ENCODE data around the gene RAP1GAP2. TPM values are rescaled to one million over a fixed set of nuclear protein-coding genes. Genes with fewer than 3 reads are reported as not detected.
A peak's percentile ranks its signal among the peaks of the same experiment; 100 is the strongest.

The RAP1GAP2 gene
- total and polyA plus RNA-seq, 10 donors: 1.2 to 32.7 (median 14.1) TPM

GRCh38 chr17:3038941-3039340 lies 242.7 kb downstream of the RAP1GAP2 start:
- DNase-seq: peak; percentile 7
- Histone ChIP-seq H3K4me1 (peaks cover 0 to 15% (median 0%) of the 10 kb centered on the region in 6 donors), H3K9me3 (peaks cover 0 to 11% (median 9%) of the 10 kb centered on the region in 8 donors), H3K36me3 (peaks cover 0 to 8% (median 0%) of the 10 kb centered on the region in 6 donors), H3K27me3 (replicated peaks in 1 of 7) (peaks cover 0 to 50% (median 0%) of the 10 kb centered on the region in 7 donors), H3K27ac (peak overlapping the region in 2 of 8 donors; percentile 53 to 59), H3K4me3 (no peak overlapping the region)
- TF ChIP-seq POLR2AphosphoS5 (IDR thresholded peaks at IDR 0.05) (no peak), POLR2A (IDR thresholded peaks at IDR 0.05) (no peak)
- TF ChIP-seq, protein P1, sequence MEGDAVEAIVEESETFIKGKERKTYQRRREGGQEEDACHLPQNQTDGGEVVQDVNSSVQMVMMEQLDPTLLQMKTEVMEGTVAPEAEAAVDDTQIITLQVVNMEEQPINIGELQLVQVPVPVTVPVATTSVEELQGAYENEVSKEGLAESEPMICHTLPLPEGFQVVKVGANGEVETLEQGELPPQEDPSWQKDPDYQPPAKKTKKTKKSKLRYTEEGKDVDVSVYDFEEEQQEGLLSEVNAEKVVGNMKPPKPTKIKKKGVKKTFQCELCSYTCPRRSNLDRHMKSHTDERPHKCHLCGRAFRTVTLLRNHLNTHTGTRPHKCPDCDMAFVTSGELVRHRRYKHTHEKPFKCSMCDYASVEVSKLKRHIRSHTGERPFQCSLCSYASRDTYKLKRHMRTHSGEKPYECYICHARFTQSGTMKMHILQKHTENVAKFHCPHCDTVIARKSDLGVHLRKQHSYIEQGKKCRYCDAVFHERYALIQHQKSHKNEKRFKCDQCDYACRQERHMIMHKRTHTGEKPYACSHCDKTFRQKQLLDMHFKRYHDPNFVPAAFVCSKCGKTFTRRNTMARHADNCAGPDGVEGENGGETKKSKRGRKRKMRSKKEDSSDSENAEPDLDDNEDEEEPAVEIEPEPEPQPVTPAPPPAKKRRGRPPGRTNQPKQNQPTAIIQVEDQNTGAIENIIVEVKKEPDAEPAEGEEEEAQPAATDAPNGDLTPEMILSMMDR (IDR thresholded peaks at IDR 0.05 in 8 of 11, conservative IDR thresholded peaks at IDR 0.05 in 3 of 11): no peak
- intact Hi-C loops (cut with DNase I; ENCODE audit: low total_unique reads): no loop called here
- 65 to 72% (median 72%) methylated on average over 5 of the region's 5 CpGs for WGBS, 5 donors

- peaks cover 0 to under 1% (median 0%) of the 10 kb centered on the region in 6 donors for H3K36me3 ChIP-seq
- intact Hi-C loops (cut with DNase I; ENCODE audit: low total_unique reads): no loop called here
- DNase-seq: peak; percentile 1
- TF ChIP-seq, protein P1 (IDR thresholded peaks at IDR 0.05 in 8 of 11, conservative IDR thresholded peaks at IDR 0.05 in 3 of 11): no peak
- no peak for TF ChIP-seq POLR2A (IDR thresholded peaks at IDR 0.05)
- no peak for TF ChIP-seq POLR2AphosphoS5 (IDR thresholded peaks at IDR 0.05)
- peak overlapping the region in 3 of 8 donors; percentile 51 to 59 (median 53) for H3K27ac ChIP-seq
- peaks cover 0 to 19% (median 16%) of the 10 kb centered on the region in 8 donors for H3K9me3 ChIP-seq
- H3K27me3 ChIP-seq (replicated peaks in 1 of 7): peaks cover 0 to 50% (median 0%) of the 10 kb centered on the region in 7 donors
- 14 to 28% (median 21%) methylated on average over 6 of the region's 6 CpGs for WGBS, 5 donors
- peaks cover 0 to 15% (median 0%) of the 10 kb centered on the region in 6 donors for H3K4me1 ChIP-seq
- H3K4me3 ChIP-seq: no peak overlapping the region
Measured at GRCh38 chr17:3039736-3040135, 243.5 kb downstream of the RAP1GAP2 start.

DNA sequence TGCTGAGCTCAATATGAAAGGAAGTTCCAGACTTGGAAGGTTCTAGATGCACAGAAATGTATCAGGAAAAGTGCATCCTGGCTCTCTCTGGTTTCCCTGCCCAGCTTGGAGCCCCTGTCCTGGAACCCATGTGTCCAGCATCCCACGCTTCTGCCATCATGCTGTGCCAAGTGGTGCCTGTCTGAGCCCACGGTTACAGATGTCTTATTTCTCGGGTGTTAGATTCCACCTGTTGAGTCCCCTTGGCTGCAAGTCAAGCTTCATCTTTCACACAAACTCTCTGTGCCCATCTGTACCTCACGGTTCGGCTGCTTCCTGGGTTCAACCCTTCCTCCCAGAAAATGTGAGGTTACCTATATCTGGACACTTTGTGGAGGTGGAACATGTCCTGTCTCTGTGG lies 244.6 kb downstream of the RAP1GAP2 start:
- Histone ChIP-seq H3K9me3 (peaks cover 0 to 21% (median 17%) of the 10 kb centered on the region in 8 donors), H3K27me3 (replicated peaks in 1 of 7) (peaks cover 0 to 42% (median 0%) of the 10 kb centered on the region in 7 donors), H3K4me1 (peaks cover 0 to 15% (median 0%) of the 10 kb centered on the region in 6 donors), H3K27ac (no peak overlapping the region), H3K36me3 (no peaks in the 10 kb centered on the region), H3K4me3 (no peak overlapping the region)
- intact Hi-C loops (cut with DNase I; ENCODE audit: low total_unique reads): no loop called here
- no peak for DNase-seq
- TF ChIP-seq POLR2A (IDR thresholded peaks at IDR 0.05) (no peak), POLR2AphosphoS5 (IDR thresholded peaks at IDR 0.05) (no peak)
- TF ChIP-seq, protein P1 (IDR thresholded peaks at IDR 0.05 in 8 of 11, conservative IDR thresholded peaks at IDR 0.05 in 3 of 11): no peak
- 75 to 88% (median 85%) methylated on average over 5 of the region's 5 CpGs for WGBS, 5 donors

GRCh38 chr17:3043737-3044365 lies 247.6 kb downstream of the RAP1GAP2 start:
- intact Hi-C loops (cut with DNase I; ENCODE audit: low total_unique reads): no loop called here
- DNase-seq: no peak
- H3K27me3 ChIP-seq (replicated peaks in 1 of 7): peaks cover 0 to 23% (median 0%) of the 10 kb centered on the region in 7 donors
- peaks cover 0 to 22% (median 7%) of the 10 kb centered on the region in 6 donors for H3K4me1 ChIP-seq
- H3K36me3 ChIP-seq: no peaks in the 10 kb centered on the region
- TF ChIP-seq, protein P1 (IDR thresholded peaks at IDR 0.05 in 8 of 11, conservative IDR thresholded peaks at IDR 0.05 in 3 of 11): peak in 3 of 11 experiments; percentile 17 to 45 (median 24)
- no peak for TF ChIP-seq POLR2A (IDR thresholded peaks at IDR 0.05)
- WGBS, 5 donors: 65 to 73% (median 68%) methylated on average over 11 of the region's 11 CpGs
- H3K4me3 ChIP-seq: no peak overlapping the region
- H3K9me3 ChIP-seq: peaks cover 0 to 21% (median 17%) of the 10 kb centered on the region in 8 donors
- H3K27ac ChIP-seq: no peak overlapping the region

Data from spleen (tissue), 11 donors.